ENCODE results near the gene SCN4A.

Gene SCN4A

GRCh38 chr17:63995626-63996025, 22.9 kb upstream of the SCN4A start:
- TF ChIP-seq GATA2 (IDR thresholded peaks at IDR 0.05; ENCODE audit: low read depth, low read length): no peak
- TF ChIP-seq GATA3 (IDR thresholded peaks at IDR 0.05; ENCODE audit: low read depth, low read length): no peak

GRCh38 chr17:63993368-63993985, 20.8 kb upstream of the SCN4A start:
- TF ChIP-seq GATA2 (IDR thresholded peaks at IDR 0.05; ENCODE audit: low read depth, low read length) (no peak), GATA3 (IDR thresholded peaks at IDR 0.05; ENCODE audit: low read depth, low read length) (no peak)

DNA sequence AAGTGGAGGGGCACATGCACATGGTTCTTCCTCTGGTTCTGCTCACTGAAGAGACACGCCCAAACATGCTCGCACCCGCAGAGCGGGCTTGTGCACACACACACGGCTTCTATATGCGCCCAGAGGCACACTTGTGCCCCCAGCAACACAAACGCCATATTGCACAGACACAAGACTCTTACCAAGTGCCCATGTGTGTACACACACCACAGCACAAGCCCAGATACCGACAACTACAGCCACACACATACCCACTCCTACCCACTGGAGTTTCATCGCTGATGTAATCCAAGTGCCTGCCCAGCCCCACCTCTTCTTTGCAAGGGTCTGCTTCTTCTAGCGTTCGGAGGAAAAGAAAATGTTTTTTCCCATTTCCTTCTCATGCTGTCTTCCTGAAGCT, 18.9 kb upstream of the SCN4A start:
- TF ChIP-seq GATA3 (IDR thresholded peaks at IDR 0.05; ENCODE audit: low read depth, low read length) (no peak), GATA2 (IDR thresholded peaks at IDR 0.05; ENCODE audit: low read depth, low read length) (no peak)

- TF ChIP-seq GATA3 (IDR thresholded peaks at IDR 0.05; ENCODE audit: low read depth, low read length) (no peak), GATA2 (IDR thresholded peaks at IDR 0.05; ENCODE audit: low read depth, low read length) (no peak)
Observed at GRCh38 chr17:63989622-63990345, 17.1 kb upstream of the SCN4A start.

- TF ChIP-seq GATA2 (IDR thresholded peaks at IDR 0.05; ENCODE audit: low read depth, low read length): no peak
- no peak for TF ChIP-seq GATA3 (IDR thresholded peaks at IDR 0.05; ENCODE audit: low read depth, low read length)
Observed at GRCh38 chr17:63988741-63989621, 16.3 kb upstream of the SCN4A start.

DNA sequence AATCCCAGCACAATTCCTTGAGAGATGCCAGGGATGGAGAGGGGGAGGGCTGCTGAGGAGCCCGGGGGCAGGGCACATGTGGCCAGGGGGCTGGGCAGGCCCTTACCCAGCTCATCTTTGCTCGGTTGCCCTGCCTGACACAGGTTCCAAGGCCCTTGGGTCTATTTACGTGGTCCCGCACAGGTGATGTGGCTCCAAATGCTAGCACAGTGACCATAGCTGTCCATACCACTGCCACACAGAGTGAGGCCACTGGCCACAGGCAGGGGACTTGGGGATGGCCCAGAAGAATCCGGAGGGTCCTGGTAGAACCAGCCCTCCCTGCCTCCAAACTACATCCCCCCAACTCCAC, 15.4 kb upstream of the SCN4A start:
- TF ChIP-seq GATA2 (IDR thresholded peaks at IDR 0.05; ENCODE audit: low read depth, low read length): no peak
- TF ChIP-seq GATA3 (IDR thresholded peaks at IDR 0.05; ENCODE audit: low read depth, low read length): no peak

DNA sequence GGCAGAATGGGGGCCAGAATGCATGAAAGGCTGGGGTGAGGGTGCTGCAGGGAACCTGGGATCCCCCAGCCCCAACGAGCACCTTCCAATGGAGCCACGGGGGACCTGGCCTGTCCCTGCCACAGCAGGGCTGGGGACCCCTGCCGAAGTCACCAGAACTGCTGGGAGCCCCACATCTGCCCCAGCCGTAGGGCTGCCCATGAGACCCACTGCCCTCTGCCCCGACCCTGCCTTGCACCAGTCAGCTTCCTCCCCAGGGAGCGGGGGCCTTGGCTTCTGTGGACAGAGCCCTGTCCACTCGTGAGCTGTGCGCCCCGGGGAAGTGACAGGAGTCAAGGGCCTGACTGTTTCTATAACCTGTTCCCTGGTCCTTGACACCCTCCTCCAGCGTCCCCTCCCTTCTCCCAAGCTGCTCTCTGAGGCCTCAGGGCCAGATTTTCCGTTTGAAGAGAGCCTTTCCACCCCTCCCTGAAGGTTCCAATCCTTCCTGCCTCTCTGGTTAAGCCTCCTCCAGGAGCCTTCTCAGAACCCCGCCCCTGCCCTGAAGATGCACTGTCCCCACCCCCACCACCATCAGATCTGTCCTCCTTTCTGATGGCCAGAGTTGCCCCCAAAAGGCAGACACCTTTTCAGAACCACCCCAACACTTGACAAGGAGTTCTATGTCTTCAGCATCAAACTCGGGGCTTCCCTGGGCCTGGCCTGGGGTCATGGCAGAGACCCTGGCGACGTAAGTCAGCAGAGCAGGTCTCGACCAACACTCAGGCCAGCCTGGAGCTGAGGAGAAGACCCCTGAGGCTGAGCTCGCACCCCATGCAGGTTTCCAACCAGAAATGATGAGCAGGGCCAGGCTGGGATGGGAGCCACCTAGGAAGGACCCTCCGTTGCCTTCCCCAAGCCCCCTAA, 14.8 kb upstream of the SCN4A start:
- TF ChIP-seq GATA3 (IDR thresholded peaks at IDR 0.05; ENCODE audit: low read depth, low read length) (no peak), GATA2 (IDR thresholded peaks at IDR 0.05; ENCODE audit: low read depth, low read length) (no peak)

DNA sequence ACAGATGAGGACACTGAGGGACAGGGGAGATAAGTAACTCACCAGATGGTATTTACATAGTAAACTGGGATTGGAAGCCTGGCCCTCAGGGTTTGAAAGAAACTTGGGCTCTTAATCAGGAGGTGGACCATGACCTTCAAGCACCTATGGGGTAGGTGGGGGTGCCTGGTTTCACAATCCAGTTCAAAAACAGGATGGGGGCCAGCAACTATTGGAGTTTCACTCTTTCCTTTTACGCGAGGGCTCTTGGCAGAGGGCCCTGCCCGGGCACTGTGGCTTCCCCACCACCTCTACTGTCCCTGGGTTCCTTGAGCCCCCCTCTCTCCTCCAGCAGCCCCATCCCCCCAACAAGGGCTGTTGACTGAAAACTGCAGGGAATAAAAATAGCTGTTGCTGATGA, 14.1 kb upstream of the SCN4A start:
- TF ChIP-seq GATA2 (IDR thresholded peaks at IDR 0.05; ENCODE audit: low read depth, low read length): no peak
- TF ChIP-seq GATA3 (IDR thresholded peaks at IDR 0.05; ENCODE audit: low read depth, low read length): no peak

- TF ChIP-seq GATA3 (IDR thresholded peaks at IDR 0.05; ENCODE audit: low read depth, low read length) (no peak), GATA2 (IDR thresholded peaks at IDR 0.05; ENCODE audit: low read depth, low read length) (no peak)
Observed at GRCh38 chr17:63985387-63986140, 12.8 kb upstream of the SCN4A start.

- TF ChIP-seq GATA2 (IDR thresholded peaks at IDR 0.05; ENCODE audit: low read depth, low read length) (no peak), GATA3 (IDR thresholded peaks at IDR 0.05; ENCODE audit: low read depth, low read length) (no peak)
Observed at GRCh38 chr17:63984651-63985386, 12.1 kb upstream of the SCN4A start.

- TF ChIP-seq GATA2 (IDR thresholded peaks at IDR 0.05; ENCODE audit: low read depth, low read length): no peak
- TF ChIP-seq GATA3 (IDR thresholded peaks at IDR 0.05; ENCODE audit: low read depth, low read length): no peak
Observed at GRCh38 chr17:63984236-63984635, 11.5 kb upstream of the SCN4A start.

DNA sequence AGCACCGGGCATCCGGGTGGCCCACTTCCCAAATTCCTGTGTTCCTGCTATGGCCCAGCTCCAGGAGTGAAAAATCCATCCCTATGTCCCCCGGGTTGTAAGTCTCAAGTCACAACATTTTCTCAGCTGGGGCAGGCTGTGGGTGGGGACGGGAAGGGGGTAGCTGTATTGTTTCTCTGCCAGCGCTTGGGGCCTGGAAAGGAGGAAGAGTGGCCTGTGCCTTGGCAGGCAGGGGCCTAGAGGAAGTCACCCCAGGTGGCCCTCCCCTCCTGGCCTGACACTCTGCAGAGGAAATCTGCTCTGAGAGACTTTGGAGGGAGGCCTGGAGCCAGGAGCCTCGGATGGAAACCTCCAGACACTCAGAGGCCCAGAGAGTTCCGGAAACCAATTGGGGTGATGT, 10.6 kb upstream of the SCN4A start:
- TF ChIP-seq GATA2 (IDR thresholded peaks at IDR 0.05; ENCODE audit: low read depth, low read length): no peak
- TF ChIP-seq GATA3 (IDR thresholded peaks at IDR 0.05; ENCODE audit: low read depth, low read length): no peak

Measured in SH-SY5Y (cell line).